Ovary (tissue), 10 donors: ENCODE measurements around the gene MPV17L2. TPM values are rescaled to one million over a fixed set of nuclear protein-coding genes. Genes with fewer than 3 reads are reported as not detected.

Experiments used
- DNase-seq, 5 donors: peaks; one replicate each; pipeline ENCODE4 v3.0.0-alpha.2; 2019 to 2020
- H3K27ac ChIP-seq, 2 donors: fragments of 200-600 bp; one replicate each; pipeline versions ENCODE4 v1.5.1 to v1.8.0; 2019 to 2022
- H3K27me3 ChIP-seq: fragments of 200-600 bp; one replicate; pipeline ENCODE4 v1.8.0; 2022
- H3K36me3 ChIP-seq: fragments of 200-600 bp; sonication (generic); one replicate; pipeline ENCODE4 v1.5.1; 2019
- H3K4me1 ChIP-seq: one replicate; pipeline ENCODE4 v1.8.1; 2013; ENCODE audit warnings: mild to moderate bottlenecking, moderate library complexity; ENCODE audit not compliant: insufficient read depth
- H3K4me3 ChIP-seq: fragments of 200-600 bp; sonication (generic); one replicate; pipeline ENCODE4 v1.5.1; 2017
- H3K9me3 ChIP-seq, 2 donors: fragments of 200-600 bp in 1 of 2; sonication (generic) in 1 of 2; one replicate each; pipeline versions ENCODE4 v1.5.1 to v1.8.1; 2013 to 2019; ENCODE audit warnings: mild to moderate bottlenecking in 1 of 2, moderate library complexity in 1 of 2
- EP300 ChIP-seq: sonication (generic); formaldehyde crosslinking; IDR thresholded peaks from one replicate; pipeline ENCODE4 v1.6.1; 2017; ENCODE audit warnings: antibody characterized with exemption
- POLR2A ChIP-seq: fragments of 450-650 bp; IDR thresholded peaks from one replicate; pipeline ENCODE4 v1.6.1; 2017; ENCODE audit warnings: antibody characterized with exemption, mild to moderate bottlenecking, moderate library complexity
- WGBS, 3 donors: extraction: QIAGEN DNeasy Blood & Tissue Kit in 1 of 3; methylation state at CpG; one replicate each; pipeline versions ENCODE4 v1.1.5 to v1.1.7; 2013 to 2017; 5-methylcytosine and 5-hydroxymethylcytosine counted together
- intact Hi-C, 4 donors: fragments of 100-400 bp; cut with DNase I; formaldehyde crosslinking; loops; one replicate each; pipeline versions ENCODE4 v1.11.0 to v1.15.1; 2022 to 2023
- long read RNA-seq, 3 donors: library from polyadenylated mRNA in 2 of 3; unstranded in 2 of 3; transcript quantifications; one replicate each; pipeline ENCODE4 v2.0.0 and lab custom pipeline, GENCODE V29; 2021 to 2026
- polyA plus RNA-seq, 2 donors: library from polyadenylated mRNA; stranded (reverse); fragments of 200-250 nt in 1 of 2; fragments of 350-450 nt in 1 of 2; fragmentation: Illumina TruSeq in 1 of 2; extraction: RNeasy Lipid Tissue Mini Kit (QIAGEN cat#74804) in 1 of 2; gene quantifications; one replicate each; pipeline ENCODE4 v1.2.3, GENCODE V29; 2013 to 2014
- total RNA-seq, 7 donors: library from RNA; depleted of rRNA in 2 of 7; stranded (reverse); fragments of >200 nt in 2 of 7; fragmentation: NEBNext Ultra II Directional in 3 of 7; extraction: Animal tissue kit (Norgen Biotek cat#: 25700) in 3 of 7; gene quantifications; one replicate each; pipeline versions ENCODE4 v1.1.0 to v1.2.4, GENCODE V29; 2016 to 2023
- TF ChIP-seq, protein P1 (sequence below), 3 donors: fragments of 450-650 bp in 2 of 3; fragments of 200-600 bp in 1 of 3; IDR thresholded peaks; one replicate each; pipeline versions ENCODE4 v1.5.1 to v1.8.0; 2016 to 2022; ENCODE audit warnings: antibody characterized with exemption in 3 of 3, mild to moderate bottlenecking in 1 of 3
- donor health status: DM: no; HTN: no; CAD: no; lungs with moderate emphysema.
- donor health status: DM: no; HTN: no; CAD: no.
- donor health status: Bipolar disorder and iron deficiency.
- donor health status: DM: yes; HTN: yes; CAD: no.
- donor health status: DM: no; HTN: no; CAD: no.
- donor health status: DM: yes; HTN: yes; CAD: no.

MPV17L2 gene
- total RNA-seq (10 to 100 TPM in 2 of 7 donors, 1 to 10 TPM in 5; 6.9 to 15.2 (median 8.6) TPM), polyA plus RNA-seq (10 to 100 TPM in 1 of 2 donors, 1 to 10 TPM in 1; 3.5 to 12.0 TPM)
- long read RNA-seq, donor 1, transcript MPV17L2-204 (5 exons, 1,408 nt), result major isoform, 37 of 44 reads
- long read RNA-seq, donor 1, partial matches to known transcripts, result 2 of 44 reads
- long read RNA-seq, donor 1, other reads (novel, unspliced or antisense), result 3 of 44 reads
- long read RNA-seq, donor 2, transcript MPV17L2-204 (5 exons, 1,408 nt), result major isoform, 8 of 13 reads
- long read RNA-seq, donor 2, partial matches to known transcripts, result 0 of 13 reads
- long read RNA-seq, donor 2, other reads (novel, unspliced or antisense), result 0 of 13 reads
- long read RNA-seq, donor 3, transcript MPV17L2-204 (5 exons, 1,408 nt), result major isoform, 13 of 18 reads
- long read RNA-seq, donor 3, partial matches to known transcripts, result 3 of 18 reads
- long read RNA-seq, donor 3, other reads (novel, unspliced or antisense), result 0 of 18 reads

DNA sequence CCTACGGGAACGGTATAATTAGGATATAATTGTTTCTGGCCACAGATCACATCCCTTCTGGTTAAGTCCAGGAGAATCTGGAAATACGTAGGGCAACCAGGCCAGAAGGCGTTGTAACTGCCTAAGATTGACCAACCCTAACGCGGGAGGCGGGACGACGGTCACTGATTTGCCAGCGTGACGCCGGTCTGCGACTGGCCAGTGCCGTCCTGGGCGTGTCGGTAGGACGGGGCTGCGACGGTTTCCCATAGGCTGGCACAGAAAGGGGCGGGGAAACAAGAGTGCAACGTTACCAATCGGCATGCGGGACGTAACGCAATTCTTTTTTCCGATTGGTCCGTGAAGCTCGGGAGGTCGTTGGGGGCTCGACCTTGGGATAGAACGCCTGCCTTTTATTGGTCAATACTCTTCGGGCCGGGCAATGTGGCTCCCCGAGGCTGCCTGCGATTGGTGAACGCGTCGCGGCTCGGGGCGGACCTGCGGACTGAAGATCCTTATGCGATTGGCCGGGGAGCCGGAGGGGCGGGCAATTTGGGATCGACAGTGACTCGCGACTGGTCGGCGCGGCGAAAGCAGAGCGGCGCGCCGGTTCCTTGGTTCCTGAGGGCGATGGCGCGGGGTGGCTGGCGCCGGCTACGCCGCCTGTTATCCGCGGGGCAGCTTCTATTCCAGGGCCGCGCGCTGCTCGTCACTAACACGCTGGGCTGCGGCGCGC lies at the start of gene MPV17L2:
Gene MPV17L2 (plus strand): TSS at position 546 of the 715 bp plus-strand sequence. CDS start 64 bp downstream, at position 610.
- DNase-seq, result peak; percentile 98 to 100 (median 99)
- peak within 1 kb of the TSS; percentile 81 to 95 for H3K27ac ChIP-seq
- 0 to 1% (median 0%) methylated on average over 41 to 74 of the region's 74 CpGs for WGBS, 3 donors
- H3K36me3 ChIP-seq, result no peaks in the 10 kb centered on the region
- H3K9me3 ChIP-seq, result no peaks in the 10 kb centered on the region
- peaks cover 6% of the 10 kb centered on the region for H3K4me1 ChIP-seq
- no peaks in the 10 kb centered on the region for H3K27me3 ChIP-seq
- TF ChIP-seq, protein P1, sequence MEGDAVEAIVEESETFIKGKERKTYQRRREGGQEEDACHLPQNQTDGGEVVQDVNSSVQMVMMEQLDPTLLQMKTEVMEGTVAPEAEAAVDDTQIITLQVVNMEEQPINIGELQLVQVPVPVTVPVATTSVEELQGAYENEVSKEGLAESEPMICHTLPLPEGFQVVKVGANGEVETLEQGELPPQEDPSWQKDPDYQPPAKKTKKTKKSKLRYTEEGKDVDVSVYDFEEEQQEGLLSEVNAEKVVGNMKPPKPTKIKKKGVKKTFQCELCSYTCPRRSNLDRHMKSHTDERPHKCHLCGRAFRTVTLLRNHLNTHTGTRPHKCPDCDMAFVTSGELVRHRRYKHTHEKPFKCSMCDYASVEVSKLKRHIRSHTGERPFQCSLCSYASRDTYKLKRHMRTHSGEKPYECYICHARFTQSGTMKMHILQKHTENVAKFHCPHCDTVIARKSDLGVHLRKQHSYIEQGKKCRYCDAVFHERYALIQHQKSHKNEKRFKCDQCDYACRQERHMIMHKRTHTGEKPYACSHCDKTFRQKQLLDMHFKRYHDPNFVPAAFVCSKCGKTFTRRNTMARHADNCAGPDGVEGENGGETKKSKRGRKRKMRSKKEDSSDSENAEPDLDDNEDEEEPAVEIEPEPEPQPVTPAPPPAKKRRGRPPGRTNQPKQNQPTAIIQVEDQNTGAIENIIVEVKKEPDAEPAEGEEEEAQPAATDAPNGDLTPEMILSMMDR (IDR thresholded peaks at IDR 0.05), result peak in 2 of 3 donors; percentile 2 to 23
- peak; percentile 93 for TF ChIP-seq POLR2A
- peak; percentile 37 for TF ChIP-seq EP300
- peak within 1 kb of the TSS; percentile 62 for H3K4me3 ChIP-seq
- intact Hi-C loops, result loop anchor here in 3 of 4 donors (2.0 to 10.0 kb wide), 4 partner anchors 60 to 222 kb away; partner anchors contain the start of gene SSBP4 (in 1 of the 3)

DNA sequence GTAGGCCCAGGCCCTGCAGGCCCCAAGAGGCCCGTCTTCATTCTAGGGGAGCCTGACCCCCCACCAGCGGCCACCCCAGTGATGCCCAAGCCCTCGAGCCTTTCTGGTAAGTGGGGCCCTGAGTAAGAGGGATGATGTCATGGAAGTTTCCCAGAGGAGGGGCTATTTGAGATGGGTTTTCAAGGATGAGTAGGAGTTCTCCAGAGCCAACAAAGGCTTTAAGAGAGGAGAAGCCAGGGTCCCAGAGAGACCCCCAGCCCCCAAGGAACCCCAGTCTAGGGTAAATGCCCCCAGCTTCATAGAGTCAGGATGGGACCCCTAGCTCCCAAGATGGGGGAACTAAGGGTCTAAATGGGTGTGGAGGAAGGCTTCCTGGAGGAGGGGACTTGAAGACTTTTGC lies 49.1 kb upstream of the MPV17L2 start:
- H3K27ac ChIP-seq, result no peak overlapping the region
- no peaks in the 10 kb centered on the region for H3K27me3 ChIP-seq
- WGBS, 3 donors, result 92 to 97% (median 94%) methylated on average over 3 of the region's 3 CpGs
- no peak overlapping the region for H3K4me3 ChIP-seq
- no peaks in the 10 kb centered on the region for H3K4me1 ChIP-seq
- no peak for DNase-seq
- H3K36me3 ChIP-seq, result no peaks in the 10 kb centered on the region
- intact Hi-C loops, result no loop called here
- no peak for TF ChIP-seq POLR2A
- no peak for TF ChIP-seq EP300
- TF ChIP-seq, protein P1 (IDR thresholded peaks at IDR 0.05), result no peak
- H3K9me3 ChIP-seq, result no peaks in the 10 kb centered on the region

DNA sequence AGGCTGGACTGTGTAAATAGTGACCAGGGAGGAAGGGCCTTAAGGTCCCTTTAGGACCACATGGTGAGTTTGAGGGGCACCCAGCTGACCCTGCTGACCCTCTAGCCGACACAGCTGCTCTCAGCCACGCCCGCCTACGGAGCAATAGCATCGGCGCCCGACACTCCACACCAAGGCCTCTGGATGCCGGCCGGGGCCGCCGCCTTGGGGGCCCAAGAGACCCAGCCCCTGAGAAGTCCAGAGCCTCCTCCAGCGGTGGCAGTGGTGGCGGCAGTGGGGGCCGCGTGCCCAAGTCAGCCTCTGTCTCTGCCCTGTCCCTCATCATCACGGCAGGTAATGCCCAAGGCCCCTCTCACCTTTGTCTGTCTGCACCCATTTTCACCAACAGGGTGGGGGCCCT lies 48.7 kb upstream of the MPV17L2 start:
- Histone ChIP-seq H3K9me3 (no peaks in the 10 kb centered on the region), H3K36me3 (no peaks in the 10 kb centered on the region), H3K4me3 (no peak overlapping the region), H3K4me1 (no peaks in the 10 kb centered on the region), H3K27ac (no peak overlapping the region), H3K27me3 (no peaks in the 10 kb centered on the region)
- DNase-seq, result no peak
- intact Hi-C loops, result no loop called here
- TF ChIP-seq EP300 (no peak), POLR2A (no peak)
- TF ChIP-seq, protein P1 (IDR thresholded peaks at IDR 0.05), result no peak
- WGBS, 3 donors, result 87 to 90% (median 90%) methylated on average over 16 of the region's 16 CpGs

DNA sequence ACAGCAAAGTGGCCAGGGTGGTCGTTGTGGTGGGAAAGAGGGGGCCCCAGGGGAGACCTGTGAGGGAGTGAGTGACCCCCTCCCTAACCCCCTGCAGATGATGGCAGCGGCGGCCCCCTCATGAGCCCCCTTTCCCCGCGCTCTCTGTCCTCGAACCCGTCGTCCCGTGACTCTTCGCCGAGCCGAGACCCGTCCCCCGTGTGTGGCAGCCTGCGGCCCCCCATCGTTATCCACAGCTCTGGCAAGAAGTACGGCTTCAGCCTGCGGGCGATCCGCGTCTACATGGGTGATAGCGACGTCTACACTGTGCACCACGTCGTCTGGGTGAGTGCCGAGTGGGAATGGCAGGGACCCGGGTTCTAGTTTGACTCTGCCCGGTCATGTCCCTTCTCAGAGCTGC lies 48.1 kb upstream of the MPV17L2 start:
- intact Hi-C loops, result no loop called here
- WGBS, 3 donors, result 94 to 95% (median 94%) methylated on average over 28 of the region's 28 CpGs
- H3K4me1 ChIP-seq, result no peaks in the 10 kb centered on the region
- no peak overlapping the region for H3K4me3 ChIP-seq
- no peaks in the 10 kb centered on the region for H3K36me3 ChIP-seq
- no peaks in the 10 kb centered on the region for H3K9me3 ChIP-seq
- no peak overlapping the region for H3K27ac ChIP-seq
- no peaks in the 10 kb centered on the region for H3K27me3 ChIP-seq
- TF ChIP-seq EP300 (no peak), POLR2A (no peak)
- TF ChIP-seq, protein P1 (IDR thresholded peaks at IDR 0.05), result no peak
- DNase-seq, result no peak
